NT2/D1 (cell line): ENCODE data around the gene POLR1H.

Experiments
- SUZ12 ChIP-seq: IDR thresholded peaks from 2 replicates; pipeline ENCODE4 v1.6.1; 2011; ENCODE audit not compliant: insufficient read length, insufficient read depth; ENCODE audit errors: extremely low read depth
- YY1 ChIP-seq: IDR thresholded peaks from 2 replicates; pipeline ENCODE4 v1.6.1; 2011; ENCODE audit not compliant: insufficient read length, insufficient read depth
- ZNF274 ChIP-seq: IDR thresholded peaks from 2 replicates; pipeline ENCODE4 v1.6.1; 2011; ENCODE audit warnings: mild to moderate bottlenecking, low read depth, low read length

- TF ChIP-seq YY1 (no peak), SUZ12 (no peak), ZNF274 (no peak)
Observed at GRCh38 chr6:30042476-30042875, 18.6 kb upstream of the POLR1H start.
